ENCODE measurements around the gene CBX5. TPM values are rescaled to one million over a fixed set of nuclear protein-coding genes. Genes with fewer than 3 reads are reported as not detected.
A peak's percentile ranks its signal among the peaks of the same experiment; 100 is the strongest.
"Not testable (repeated sequence)": the region's sequence is repeated elsewhere in the genome, so short reads cannot be mapped to it uniquely, and the experiment has no call there.

CBX5 gene
- total and polyA plus RNA-seq, 10 donors = 6.5 to 60.3 (median 43.6) TPM

- H3K27ac ChIP-seq = peak overlapping the region in 4 of 8 donors; percentile 41 to 97 (median 95)
Observed at GRCh38 chr12:54282949-54283593, 3.1 kb upstream of the CBX5 start.

GRCh38 chr12:54281694-54282093 is 1.8 kb upstream of the CBX5 start:
- WGBS, 5 donors = 5 to 10% (median 6%) methylated on average over 4 of the region's 4 CpGs
- Histone ChIP-seq H3K4me1 (peaks cover 52 to 83% (median 79%) of the 10 kb centered on the region in 6 donors), H3K27ac (peak overlapping the region in 7 of 8 donors; percentile 93 to 99 (median 97)), H3K36me3 (peaks cover 10 to 55% (median 47%) of the 10 kb centered on the region in 6 donors), H3K4me3 (peak overlapping the region; percentile 61 to 88 (median 78))
- H3K9me3 ChIP-seq; H3K27me3 ChIP-seq (replicated peaks in 1 of 7); DNase-seq; intact Hi-C loops (cut with DNase I; ENCODE audit: low total_unique reads): not testable (repeated sequence)

More at GRCh38 chr12:54282949-54283593, 3.1 kb upstream of the CBX5 start:
- no peaks in the 10 kb centered on the region for H3K9me3 ChIP-seq
- 24 to 39% (median 34%) methylated on average over 11 of the region's 11 CpGs for WGBS, 5 donors
- H3K4me3 ChIP-seq = peak overlapping the region in 6 of 8 donors; percentile 76 to 88 (median 82)
- no peaks in the 10 kb centered on the region for H3K27me3 ChIP-seq (replicated peaks in 1 of 7)
- H3K4me1 ChIP-seq = peaks cover 45 to 83% (median 74%) of the 10 kb centered on the region in 6 donors
- DNase-seq = no peak
- peaks cover 10 to 69% (median 61%) of the 10 kb centered on the region in 6 donors for H3K36me3 ChIP-seq
- TF ChIP-seq POLR2AphosphoS5 (IDR thresholded peaks at IDR 0.05) (peak in 1 of 3 donors; percentile 20), POLR2A (IDR thresholded peaks at IDR 0.05) (no peak)
- intact Hi-C loops (cut with DNase I; ENCODE audit: low total_unique reads) = no loop called here

GRCh38 chr12:54281261-54281638 is 1.3 kb upstream of the CBX5 start:
- Histone ChIP-seq H3K36me3 (peaks cover 10 to 51% (median 43%) of the 10 kb centered on the region in 6 donors), H3K27ac (peak overlapping the region; percentile 89 to 99 (median 96)), H3K4me1 (peaks cover 52 to 83% (median 77%) of the 10 kb centered on the region in 6 donors), H3K4me3 (peak overlapping the region; percentile 61 to 88 (median 78))
- H3K9me3 ChIP-seq; H3K27me3 ChIP-seq (replicated peaks in 1 of 7); DNase-seq; intact Hi-C loops (cut with DNase I; ENCODE audit: low total_unique reads): not testable (repeated sequence)
- 0 to 2% (median 0%) methylated on average over 10 of the region's 10 CpGs for WGBS, 5 donors

GRCh38 chr12:54280468-54281260 is 742 bp upstream of the CBX5 start, which contains the start of gene HNRNPA1:
Gene HNRNPA1, plus strand, starts transcription at chr12:54280726. Its CDS starts 82 bp downstream, at chr12:54280808.
- DNase-seq = peak; percentile 92
- Histone ChIP-seq H3K4me3 (peak within 1 kb of the TSS; percentile 61 to 88 (median 78)), H3K4me1 (peaks cover 47 to 83% (median 72%) of the 10 kb centered on the region in 6 donors), H3K27ac (peak within 1 kb of the TSS; percentile 89 to 99 (median 96)), H3K36me3 (peaks cover 10 to 45% (median 37%) of the 10 kb centered on the region in 6 donors), H3K27me3 (replicated peaks in 1 of 7) (no peaks in the 10 kb centered on the region), H3K9me3 (no peaks in the 10 kb centered on the region)
- WGBS, 5 donors = 0 to 1% (median 0%) methylated on average over 41 to 48 of the region's 48 CpGs
- TF ChIP-seq POLR2AphosphoS5 (IDR thresholded peaks at IDR 0.05) (peak; percentile 68 to 100 (median 98)), POLR2A (IDR thresholded peaks at IDR 0.05) (peak; percentile 94 to 98 (median 96)), CTCF (IDR thresholded peaks at IDR 0.05 in 8 of 11, conservative IDR thresholded peaks at IDR 0.05 in 3 of 11) (peak in 2 of 11 experiments; percentile 5 to 15)
- intact Hi-C loops (cut with DNase I; ENCODE audit: low total_unique reads) = no loop called here

- no peaks in the 10 kb centered on the region for H3K27me3 ChIP-seq (replicated peaks in 1 of 7)
- peak overlapping the region; percentile 89 to 99 (median 96) for H3K27ac ChIP-seq
- peak overlapping the region; percentile 61 to 88 (median 78) for H3K4me3 ChIP-seq
- H3K4me1 ChIP-seq = peaks cover 45 to 80% (median 58%) of the 10 kb centered on the region in 6 donors
- peaks cover 10 to 30% (median 28%) of the 10 kb centered on the region in 6 donors for H3K36me3 ChIP-seq
- no peak for DNase-seq
- TF ChIP-seq CTCF (IDR thresholded peaks at IDR 0.05 in 8 of 11, conservative IDR thresholded peaks at IDR 0.05 in 3 of 11) (no peak), POLR2A (IDR thresholded peaks at IDR 0.05) (no peak), POLR2AphosphoS5 (IDR thresholded peaks at IDR 0.05) (no peak)
- WGBS, 5 donors = 0 to 1% (median 0%) methylated on average over 19 of the region's 19 CpGs
- intact Hi-C loops (cut with DNase I; ENCODE audit: low total_unique reads) = no loop called here
- no peaks in the 10 kb centered on the region for H3K9me3 ChIP-seq
Observed at GRCh38 chr12:54279227-54279631, 693 bp downstream of the CBX5 start.

Measured in spleen (tissue), 11 donors.